ENCODE data around the gene RAB8B.

Gene RAB8B

GRCh38 chr15:63160638-63161037 is 28.8 kb upstream of the RAB8B start:
- Histone ChIP-seq H3K27me3 (ENCODE audit: low read depth, low read length) (no peaks in the 10 kb centered on the region), H3K4me1 (ENCODE audit: control insufficient read depth in 1 of 2, insufficient read depth in 2 of 2, low read length in 2 of 2) (peaks cover 0 to 4% of the 10 kb centered on the region in 2 donors), H3K36me3 (ENCODE audit: control insufficient read depth in 1 of 2, insufficient read depth in 2 of 2, low read length in 2 of 2) (peaks cover under 1 to 7% of the 10 kb centered on the region in 2 donors), H3K9me3 (ENCODE audit: control insufficient read depth in 1 of 2, low read length in 2 of 2) (no peaks in the 10 kb centered on the region), H3K27ac (ENCODE audit: low read length) (no peak overlapping the region), H3K4me3 (ENCODE audit: low read depth in 1 of 2, low read length in 2 of 2) (no peak overlapping the region)

GRCh38 chr15:63163217-63163616 is 26.2 kb upstream of the RAB8B start:
- Histone ChIP-seq H3K27me3 (ENCODE audit: low read depth, low read length) (no peaks in the 10 kb centered on the region), H3K4me3 (ENCODE audit: low read depth in 1 of 2, low read length in 2 of 2) (no peak overlapping the region), H3K27ac (ENCODE audit: low read length) (no peak overlapping the region), H3K9me3 (ENCODE audit: control insufficient read depth in 1 of 2, low read length in 2 of 2) (no peaks in the 10 kb centered on the region), H3K36me3 (ENCODE audit: control insufficient read depth in 1 of 2, insufficient read depth in 2 of 2, low read length in 2 of 2) (no peaks in the 10 kb centered on the region), H3K4me1 (ENCODE audit: control insufficient read depth in 1 of 2, insufficient read depth in 2 of 2, low read length in 2 of 2) (no peaks in the 10 kb centered on the region)

GRCh38 chr15:63165166-63165859 is 24.1 kb upstream of the RAB8B start:
- no peaks in the 10 kb centered on the region for H3K9me3 ChIP-seq (ENCODE audit: control insufficient read depth in 1 of 2, low read length in 2 of 2)
- H3K4me3 ChIP-seq (ENCODE audit: low read depth in 1 of 2, low read length in 2 of 2): no peak overlapping the region
- no peaks in the 10 kb centered on the region for H3K27me3 ChIP-seq (ENCODE audit: low read depth, low read length)
- no peak overlapping the region for H3K27ac ChIP-seq (ENCODE audit: low read length)
- no peaks in the 10 kb centered on the region for H3K36me3 ChIP-seq (ENCODE audit: control insufficient read depth in 1 of 2, insufficient read depth in 2 of 2, low read length in 2 of 2)
- H3K4me1 ChIP-seq (ENCODE audit: control insufficient read depth in 1 of 2, insufficient read depth in 2 of 2, low read length in 2 of 2): no peaks in the 10 kb centered on the region

GRCh38 chr15:63166219-63166618 is 23.2 kb upstream of the RAB8B start:
- Histone ChIP-seq H3K36me3 (ENCODE audit: control insufficient read depth in 1 of 2, insufficient read depth in 2 of 2, low read length in 2 of 2) (no peaks in the 10 kb centered on the region), H3K4me3 (ENCODE audit: low read depth in 1 of 2, low read length in 2 of 2) (no peak overlapping the region), H3K9me3 (ENCODE audit: control insufficient read depth in 1 of 2, low read length in 2 of 2) (no peaks in the 10 kb centered on the region), H3K4me1 (ENCODE audit: control insufficient read depth in 1 of 2, insufficient read depth in 2 of 2, low read length in 2 of 2) (no peaks in the 10 kb centered on the region), H3K27me3 (ENCODE audit: low read depth, low read length) (no peaks in the 10 kb centered on the region), H3K27ac (ENCODE audit: low read length) (no peak overlapping the region)

- Histone ChIP-seq H3K4me3 (ENCODE audit: low read depth in 1 of 2, low read length in 2 of 2) (no peak overlapping the region), H3K4me1 (ENCODE audit: control insufficient read depth in 1 of 2, insufficient read depth in 2 of 2, low read length in 2 of 2) (no peaks in the 10 kb centered on the region), H3K36me3 (ENCODE audit: control insufficient read depth in 1 of 2, insufficient read depth in 2 of 2, low read length in 2 of 2) (no peaks in the 10 kb centered on the region), H3K27me3 (ENCODE audit: low read depth, low read length) (no peaks in the 10 kb centered on the region), H3K27ac (ENCODE audit: low read length) (no peak overlapping the region), H3K9me3 (ENCODE audit: control insufficient read depth in 1 of 2, low read length in 2 of 2) (no peaks in the 10 kb centered on the region)
Measured at GRCh38 chr15:63169788-63170187, 19.6 kb upstream of the RAB8B start.

- Histone ChIP-seq H3K4me1 (ENCODE audit: control insufficient read depth in 1 of 2, insufficient read depth in 2 of 2, low read length in 2 of 2) (no peaks in the 10 kb centered on the region), H3K27me3 (ENCODE audit: low read depth, low read length) (no peaks in the 10 kb centered on the region), H3K36me3 (ENCODE audit: control insufficient read depth in 1 of 2, insufficient read depth in 2 of 2, low read length in 2 of 2) (no peaks in the 10 kb centered on the region), H3K27ac (ENCODE audit: low read length) (no peak overlapping the region), H3K9me3 (ENCODE audit: control insufficient read depth in 1 of 2, low read length in 2 of 2) (no peaks in the 10 kb centered on the region), H3K4me3 (ENCODE audit: low read depth in 1 of 2, low read length in 2 of 2) (no peak overlapping the region)
Measured at GRCh38 chr15:63172376-63172775, 17.0 kb upstream of the RAB8B start.

- no peaks in the 10 kb centered on the region for H3K27me3 ChIP-seq (ENCODE audit: low read depth, low read length)
- no peaks in the 10 kb centered on the region for H3K4me1 ChIP-seq (ENCODE audit: control insufficient read depth in 1 of 2, insufficient read depth in 2 of 2, low read length in 2 of 2)
- no peaks in the 10 kb centered on the region for H3K36me3 ChIP-seq (ENCODE audit: control insufficient read depth in 1 of 2, insufficient read depth in 2 of 2, low read length in 2 of 2)
- no peaks in the 10 kb centered on the region for H3K9me3 ChIP-seq (ENCODE audit: control insufficient read depth in 1 of 2, low read length in 2 of 2)
- no peak overlapping the region for H3K4me3 ChIP-seq (ENCODE audit: low read depth in 1 of 2, low read length in 2 of 2)
- H3K27ac ChIP-seq (ENCODE audit: low read length): no peak overlapping the region
Measured at GRCh38 chr15:63172851-63173451, 16.5 kb upstream of the RAB8B start.

- no peaks in the 10 kb centered on the region for H3K9me3 ChIP-seq (ENCODE audit: control insufficient read depth in 1 of 2, low read length in 2 of 2)
- H3K4me3 ChIP-seq (ENCODE audit: low read depth in 1 of 2, low read length in 2 of 2): no peak overlapping the region
- H3K27ac ChIP-seq (ENCODE audit: low read length): no peak overlapping the region
- H3K4me1 ChIP-seq (ENCODE audit: control insufficient read depth in 1 of 2, insufficient read depth in 2 of 2, low read length in 2 of 2): no peaks in the 10 kb centered on the region
- H3K36me3 ChIP-seq (ENCODE audit: control insufficient read depth in 1 of 2, insufficient read depth in 2 of 2, low read length in 2 of 2): no peaks in the 10 kb centered on the region
- H3K27me3 ChIP-seq (ENCODE audit: low read depth, low read length): no peaks in the 10 kb centered on the region
Measured at GRCh38 chr15:63176302-63176701, 13.1 kb upstream of the RAB8B start.

- Histone ChIP-seq H3K27ac (ENCODE audit: low read length) (no peak overlapping the region), H3K27me3 (ENCODE audit: low read depth, low read length) (no peaks in the 10 kb centered on the region), H3K9me3 (ENCODE audit: control insufficient read depth in 1 of 2, low read length in 2 of 2) (no peaks in the 10 kb centered on the region), H3K4me3 (ENCODE audit: low read depth in 1 of 2, low read length in 2 of 2) (no peak overlapping the region), H3K36me3 (ENCODE audit: control insufficient read depth in 1 of 2, insufficient read depth in 2 of 2, low read length in 2 of 2) (no peaks in the 10 kb centered on the region), H3K4me1 (ENCODE audit: control insufficient read depth in 1 of 2, insufficient read depth in 2 of 2, low read length in 2 of 2) (no peaks in the 10 kb centered on the region)
Measured at GRCh38 chr15:63178034-63178433, 11.4 kb upstream of the RAB8B start.

- no peaks in the 10 kb centered on the region for H3K9me3 ChIP-seq (ENCODE audit: control insufficient read depth in 1 of 2, low read length in 2 of 2)
- no peaks in the 10 kb centered on the region for H3K27me3 ChIP-seq (ENCODE audit: low read depth, low read length)
- H3K36me3 ChIP-seq (ENCODE audit: control insufficient read depth in 1 of 2, insufficient read depth in 2 of 2, low read length in 2 of 2): no peaks in the 10 kb centered on the region
- H3K4me1 ChIP-seq (ENCODE audit: control insufficient read depth in 1 of 2, insufficient read depth in 2 of 2, low read length in 2 of 2): no peaks in the 10 kb centered on the region
- H3K27ac ChIP-seq (ENCODE audit: low read length): no peak overlapping the region
- H3K4me3 ChIP-seq (ENCODE audit: low read depth in 1 of 2, low read length in 2 of 2): no peak overlapping the region
Measured at GRCh38 chr15:63180746-63181145, 8.7 kb upstream of the RAB8B start.

- H3K4me1 ChIP-seq (ENCODE audit: control insufficient read depth in 1 of 2, insufficient read depth in 2 of 2, low read length in 2 of 2): no peaks in the 10 kb centered on the region
- no peak overlapping the region for H3K4me3 ChIP-seq (ENCODE audit: low read depth in 1 of 2, low read length in 2 of 2)
- no peak overlapping the region for H3K27ac ChIP-seq (ENCODE audit: low read length)
- H3K36me3 ChIP-seq (ENCODE audit: control insufficient read depth in 1 of 2, insufficient read depth in 2 of 2, low read length in 2 of 2): no peaks in the 10 kb centered on the region
- H3K9me3 ChIP-seq (ENCODE audit: control insufficient read depth in 1 of 2, low read length in 2 of 2): no peaks in the 10 kb centered on the region
- H3K27me3 ChIP-seq (ENCODE audit: low read depth, low read length): no peaks in the 10 kb centered on the region
Measured at GRCh38 chr15:63181648-63182047, 7.8 kb upstream of the RAB8B start.

- Histone ChIP-seq H3K9me3 (ENCODE audit: control insufficient read depth in 1 of 2, low read length in 2 of 2) (no peaks in the 10 kb centered on the region), H3K27ac (ENCODE audit: low read length) (no peak overlapping the region), H3K4me1 (ENCODE audit: control insufficient read depth in 1 of 2, insufficient read depth in 2 of 2, low read length in 2 of 2) (no peaks in the 10 kb centered on the region), H3K4me3 (ENCODE audit: low read depth in 1 of 2, low read length in 2 of 2) (no peak overlapping the region), H3K36me3 (ENCODE audit: control insufficient read depth in 1 of 2, insufficient read depth in 2 of 2, low read length in 2 of 2) (no peaks in the 10 kb centered on the region), H3K27me3 (ENCODE audit: low read depth, low read length) (no peaks in the 10 kb centered on the region)
Measured at GRCh38 chr15:63185206-63185605, 4.2 kb upstream of the RAB8B start.

Measured in muscle layer of duodenum (tissue), 2 donors.